ENCODE data around the gene CTSO. TPM values are rescaled to one million over a fixed set of nuclear protein-coding genes. Genes with fewer than 3 reads are reported as not detected.

The CTSO gene
- total and polyA plus RNA-seq, 2 of the 8 experiments (the other 6 are each of a cell fraction or from before 2014, with no cell fraction given), result 0.39 to 0.41 TPM

- TF ChIP-seq BRCA1 (IDR thresholded peaks at IDR 0.05; ENCODE audit: low read depth, low read length) (no peak), KDM5A (IDR thresholded peaks at IDR 0.05; ENCODE audit: low read length) (no peak), KDM4A (IDR thresholded peaks at IDR 0.05; ENCODE audit: low read depth, low read length, severe bottlenecking) (no peak), JUN (IDR thresholded peaks at IDR 0.05; ENCODE audit: low read depth, low read length) (no peak), CHD1 (IDR thresholded peaks at IDR 0.05; ENCODE audit: low read depth, low read length) (no peak), TCF12 (IDR thresholded peaks at IDR 0.05; ENCODE audit: low read depth, low read length) (no peak), EP300 (IDR thresholded peaks at IDR 0.05; ENCODE audit: borderline replicate concordance in 1 of 2, low read depth in 2 of 2, low read length in 2 of 2) (no peak), GABPA (IDR thresholded peaks at IDR 0.05; ENCODE audit: borderline replicate concordance, insufficient read depth, low read length) (no peak), BCL11A (IDR thresholded peaks at IDR 0.05; ENCODE audit: low read depth in 2 of 2, low read length in 2 of 2) (no peak)
Measured at GRCh38 chr4:155906554-155907247, 47.0 kb downstream of the CTSO start (continued).
